GM12872 (cell line): ENCODE results near the gene LIF.

Experiments used
- TF ChIP-seq, protein P1 (sequence below): IDR thresholded peaks from 3 replicates; pipeline ENCODE4 v1.5.1; 2011; ENCODE audit warnings: low read depth, mild to moderate bottlenecking, low read length, moderate library complexity; ENCODE audit not compliant: insufficient read depth

LIF gene

DNA sequence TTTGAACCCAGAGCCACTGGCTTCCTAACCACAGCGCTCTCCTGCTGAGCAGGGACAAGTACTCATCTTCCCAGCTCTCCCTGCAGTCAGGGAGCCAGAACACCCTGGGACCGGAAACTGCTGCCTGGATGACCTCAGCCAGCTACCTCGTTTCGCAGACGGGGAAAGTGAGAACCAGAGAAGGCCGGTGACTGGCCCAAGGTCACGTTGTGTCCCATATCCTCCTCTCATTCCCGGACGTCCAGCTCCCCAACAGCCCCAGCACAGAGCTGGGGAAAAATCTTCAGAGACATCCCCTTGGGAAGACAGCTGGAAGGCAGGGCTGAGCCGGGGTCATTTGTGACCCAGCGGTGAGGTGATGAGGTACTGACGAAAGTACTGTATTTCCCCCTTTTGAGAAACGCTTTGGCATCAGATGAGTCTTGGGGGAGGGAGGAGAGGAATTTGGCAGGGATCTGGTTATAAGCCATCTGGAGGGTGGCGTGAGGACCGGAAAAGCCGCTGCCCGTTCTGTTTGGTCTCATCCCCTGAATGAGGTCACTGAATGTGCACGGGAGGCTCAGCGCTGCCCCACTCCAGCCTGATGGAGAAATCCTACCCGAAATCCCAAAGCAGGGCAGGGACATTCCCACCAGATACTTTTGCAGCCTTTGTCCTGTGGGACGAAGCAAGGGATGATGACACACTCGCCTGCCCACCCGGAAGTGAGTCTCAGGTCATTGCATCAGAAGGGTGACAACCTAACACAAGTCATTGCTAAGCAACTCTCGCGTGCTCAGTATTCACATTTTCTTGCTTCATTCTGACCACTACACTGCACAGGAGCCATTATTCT is 41.1 kb downstream of the LIF start:
- TF ChIP-seq, protein P1, sequence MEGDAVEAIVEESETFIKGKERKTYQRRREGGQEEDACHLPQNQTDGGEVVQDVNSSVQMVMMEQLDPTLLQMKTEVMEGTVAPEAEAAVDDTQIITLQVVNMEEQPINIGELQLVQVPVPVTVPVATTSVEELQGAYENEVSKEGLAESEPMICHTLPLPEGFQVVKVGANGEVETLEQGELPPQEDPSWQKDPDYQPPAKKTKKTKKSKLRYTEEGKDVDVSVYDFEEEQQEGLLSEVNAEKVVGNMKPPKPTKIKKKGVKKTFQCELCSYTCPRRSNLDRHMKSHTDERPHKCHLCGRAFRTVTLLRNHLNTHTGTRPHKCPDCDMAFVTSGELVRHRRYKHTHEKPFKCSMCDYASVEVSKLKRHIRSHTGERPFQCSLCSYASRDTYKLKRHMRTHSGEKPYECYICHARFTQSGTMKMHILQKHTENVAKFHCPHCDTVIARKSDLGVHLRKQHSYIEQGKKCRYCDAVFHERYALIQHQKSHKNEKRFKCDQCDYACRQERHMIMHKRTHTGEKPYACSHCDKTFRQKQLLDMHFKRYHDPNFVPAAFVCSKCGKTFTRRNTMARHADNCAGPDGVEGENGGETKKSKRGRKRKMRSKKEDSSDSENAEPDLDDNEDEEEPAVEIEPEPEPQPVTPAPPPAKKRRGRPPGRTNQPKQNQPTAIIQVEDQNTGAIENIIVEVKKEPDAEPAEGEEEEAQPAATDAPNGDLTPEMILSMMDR: no peak

DNA sequence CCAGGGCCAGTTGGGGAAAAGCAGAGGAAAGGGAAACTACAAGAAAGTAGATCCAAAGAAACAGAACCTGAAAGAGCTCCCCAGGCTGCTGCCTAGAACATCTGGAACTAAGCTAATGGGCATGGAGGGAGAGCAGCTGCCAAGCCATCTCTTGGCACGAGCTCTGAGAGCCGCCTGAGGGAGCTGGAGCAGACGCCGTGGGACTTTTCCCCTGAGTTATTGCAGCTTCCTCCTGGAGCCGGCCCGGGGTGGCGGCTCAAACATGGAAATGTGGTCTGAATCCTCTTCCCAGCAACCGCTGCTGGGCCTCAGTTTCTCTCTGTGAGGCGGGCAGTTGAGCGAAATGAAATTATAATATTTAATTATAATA is 41.8 kb downstream of the LIF start:
- TF ChIP-seq, protein P1: no peak

DNA sequence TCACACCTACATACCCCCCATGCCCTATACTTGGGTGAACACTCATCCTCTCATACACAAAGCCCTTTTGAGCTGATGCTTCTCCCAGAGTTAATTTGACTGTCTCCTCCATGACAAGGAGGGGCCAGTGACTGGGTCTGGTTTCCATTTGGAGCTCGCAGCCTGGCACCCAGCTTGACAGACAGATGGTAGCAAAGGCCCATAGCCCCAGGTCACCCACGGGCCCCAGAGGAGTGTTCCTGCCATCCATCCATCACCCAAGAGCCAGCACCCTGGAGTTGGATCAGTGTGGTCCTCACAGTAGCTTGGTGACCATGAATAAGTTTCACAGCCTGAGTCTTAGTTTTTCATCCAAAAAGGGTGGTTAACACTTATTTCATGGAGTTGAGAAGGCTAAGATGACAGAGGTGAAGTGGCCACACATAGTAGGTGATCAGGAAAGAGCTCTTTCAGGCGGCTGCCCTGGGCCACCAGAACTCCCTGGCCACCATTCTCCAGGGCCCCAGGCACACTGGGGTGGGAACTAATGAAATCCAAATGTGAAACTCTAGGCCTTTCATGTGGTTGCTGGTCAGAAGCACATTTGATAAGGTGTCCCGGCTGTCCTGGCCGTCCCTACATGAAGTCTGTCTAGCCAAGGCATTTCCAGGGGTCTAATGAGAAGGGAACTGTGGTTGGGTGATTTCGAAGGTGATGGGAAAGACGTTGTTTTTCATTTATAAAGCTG is 42.4 kb downstream of the LIF start:
- TF ChIP-seq, protein P1: no peak

DNA sequence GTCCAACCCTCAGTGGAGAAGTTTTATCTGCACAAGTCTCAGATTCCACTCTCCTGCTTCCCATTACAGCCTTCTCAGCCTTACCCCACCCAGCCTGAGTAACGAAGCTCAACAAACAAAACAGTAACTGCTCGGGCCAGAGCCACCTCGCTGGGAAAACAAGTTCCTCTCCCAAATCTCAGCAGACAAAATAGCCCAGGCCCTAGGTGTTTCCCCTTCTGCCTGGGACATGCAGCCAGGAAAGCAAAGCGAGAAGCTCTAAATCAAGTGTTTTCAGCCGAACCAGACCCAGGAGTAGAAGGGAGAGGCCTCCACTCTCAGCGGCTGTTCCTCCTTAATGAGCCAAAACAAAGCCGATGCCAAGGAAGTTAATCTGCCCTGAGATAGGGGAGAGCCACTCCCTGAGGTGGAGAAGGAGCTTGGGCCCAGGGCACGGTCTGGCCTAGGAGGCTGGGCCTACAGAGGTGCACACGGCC is 44.0 kb downstream of the LIF start:
- TF ChIP-seq, protein P1: no peak

DNA sequence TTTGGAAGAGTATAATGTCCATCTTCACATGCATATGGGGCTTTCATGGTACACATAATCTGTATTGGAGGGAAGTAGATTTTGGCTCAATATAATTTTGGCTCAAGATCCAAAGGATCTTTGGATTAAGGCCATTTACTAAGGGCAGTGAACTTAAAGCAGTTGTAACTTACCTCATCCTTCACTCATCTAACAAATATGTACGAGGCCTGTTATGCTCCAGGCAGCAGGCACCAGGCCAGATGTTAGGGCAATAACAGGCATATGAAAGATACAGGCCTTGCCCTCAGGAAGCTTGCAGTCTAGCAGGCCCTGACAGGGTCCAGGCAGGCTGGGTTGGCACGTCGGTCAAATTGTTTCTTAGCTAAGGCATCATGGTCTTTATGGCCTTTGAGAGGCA is 44.6 kb downstream of the LIF start:
- TF ChIP-seq, protein P1: no peak

DNA sequence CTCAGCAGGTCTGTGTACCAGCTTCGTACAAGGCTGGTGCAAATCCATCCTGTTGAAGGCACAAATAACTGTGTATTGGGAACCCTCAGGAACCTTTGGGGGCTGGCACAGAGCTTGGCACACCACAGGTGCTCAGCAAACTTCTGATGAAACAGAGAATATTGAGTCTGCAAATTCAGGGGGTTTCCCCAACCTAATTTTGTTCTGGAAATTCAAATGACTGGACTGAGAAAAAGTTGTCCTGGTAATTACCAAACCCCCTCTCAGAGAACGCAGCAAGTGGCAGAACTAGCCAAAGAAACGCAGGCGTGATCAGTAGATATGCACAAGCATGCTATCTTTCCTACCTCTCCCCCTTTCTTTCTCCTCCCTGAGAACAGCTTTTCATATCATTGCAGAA is 47.6 kb downstream of the LIF start:
- TF ChIP-seq, protein P1: no peak

DNA sequence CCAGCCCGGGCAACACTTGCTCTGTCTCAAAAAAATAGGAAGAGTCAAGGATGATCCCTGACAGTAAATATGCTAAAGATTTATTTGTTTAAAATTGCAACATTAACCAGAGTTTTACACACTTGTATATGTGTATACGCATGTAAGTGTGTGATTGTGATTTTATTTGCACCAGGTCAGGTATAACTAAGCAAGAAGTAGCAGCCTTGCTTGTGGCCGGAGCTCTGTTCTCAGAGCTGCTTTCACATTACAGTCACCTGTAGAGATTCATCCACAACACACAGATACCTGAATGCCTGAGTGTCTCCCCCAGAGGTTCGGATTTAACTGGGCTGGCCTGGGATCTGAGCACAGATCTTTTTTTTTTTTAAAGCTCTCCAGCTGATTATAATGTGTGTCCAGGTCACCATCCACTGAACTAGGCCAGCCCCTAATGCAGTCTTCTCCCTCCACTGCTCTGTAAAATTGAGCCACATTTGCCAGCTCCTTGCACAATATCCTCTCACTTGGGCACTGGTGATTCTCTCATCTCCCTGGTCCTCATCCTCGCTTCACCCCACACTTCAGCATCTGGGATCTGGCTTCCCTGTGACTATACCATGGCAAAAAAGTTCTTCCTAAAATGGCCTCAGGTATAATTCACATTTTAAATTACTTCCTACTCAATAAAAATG is 48.3 kb downstream of the LIF start:
- TF ChIP-seq, protein P1: no peak
